ENCODE results near the gene NOL4L.
A peak's percentile ranks its signal among the peaks of the same experiment; 100 is the strongest.
"Not testable (repeated sequence)": the region's sequence is repeated elsewhere in the genome, so short reads cannot be mapped to it uniquely, and the experiment has no call there.

Gene NOL4L

DNA sequence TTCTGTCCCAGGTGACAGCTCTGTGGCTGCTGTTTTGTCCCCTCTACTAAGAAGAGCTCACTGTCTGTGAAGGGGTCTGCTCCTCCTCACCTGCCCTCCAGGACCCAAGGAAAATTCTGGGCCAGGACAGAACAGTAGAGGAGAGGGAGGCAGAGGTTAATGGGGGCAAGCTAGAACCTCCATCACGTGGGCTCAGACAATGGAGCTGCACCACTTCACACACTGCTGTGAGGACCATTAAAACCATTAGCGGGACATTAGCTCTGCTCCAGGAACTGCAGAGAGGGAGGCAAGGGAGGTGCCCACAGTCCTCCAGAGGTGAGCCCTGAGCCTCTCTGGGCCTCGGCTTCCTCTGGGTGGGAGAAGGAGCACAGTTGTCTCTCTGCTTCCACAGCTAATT is 78.4 kb downstream of the NOL4L start:
- DNase-seq: no peak

DNA sequence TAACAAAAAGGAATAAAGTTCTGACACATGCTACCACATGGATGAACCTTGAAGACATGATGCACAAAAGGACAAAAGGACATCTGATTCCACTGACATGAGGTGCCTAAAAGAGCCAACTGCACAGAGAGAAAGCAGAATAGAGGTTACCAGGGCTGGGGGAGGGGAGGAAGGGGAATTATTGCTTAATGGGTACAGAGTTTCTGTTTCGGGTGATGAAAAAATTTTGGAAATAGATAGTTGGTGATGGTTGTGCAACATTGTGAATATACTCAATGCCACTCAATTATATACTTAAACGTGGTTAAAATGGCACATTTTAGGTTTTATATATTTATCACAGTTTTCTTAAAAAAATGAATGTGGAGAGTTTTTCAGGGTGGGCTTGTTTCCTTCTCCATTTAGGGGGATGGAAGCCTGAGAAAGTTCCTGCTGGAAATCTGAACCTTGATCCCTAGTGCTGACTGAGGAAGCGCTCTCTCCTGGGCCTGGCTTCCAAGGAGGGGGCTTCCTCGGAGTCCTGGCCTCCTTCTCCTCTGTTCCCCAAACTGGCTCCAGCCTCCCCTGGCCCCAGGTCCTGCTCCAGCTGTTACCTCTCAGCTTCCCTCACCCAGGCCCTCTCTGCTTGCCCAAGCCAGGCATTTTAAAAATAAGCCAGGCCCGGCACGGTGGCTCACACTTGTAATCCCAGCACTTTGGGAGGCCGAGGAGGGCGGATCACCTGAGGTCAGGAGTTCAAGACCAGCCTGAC is 79.2 kb downstream of the NOL4L start:
- DNase-seq: no peak

DNA sequence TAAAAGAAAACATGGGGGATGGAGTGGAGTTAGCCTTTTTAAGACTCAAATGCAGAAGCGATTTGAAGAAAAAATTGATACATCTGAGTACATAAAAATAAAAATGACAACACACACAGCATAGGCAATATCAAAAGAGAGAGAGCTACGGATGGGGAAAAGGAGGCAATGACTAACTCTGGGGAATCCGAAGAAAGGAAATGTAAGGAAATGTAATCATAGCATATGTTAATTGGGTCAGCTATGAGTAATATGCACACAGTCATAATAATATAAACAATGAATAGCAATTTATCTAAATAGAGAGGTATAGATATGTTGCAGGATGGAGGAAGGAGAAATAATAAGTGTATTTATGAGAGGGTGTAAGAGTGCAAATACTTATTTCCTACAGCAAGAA is 83.4 kb downstream of the NOL4L start:
- no peak for DNase-seq

DNA sequence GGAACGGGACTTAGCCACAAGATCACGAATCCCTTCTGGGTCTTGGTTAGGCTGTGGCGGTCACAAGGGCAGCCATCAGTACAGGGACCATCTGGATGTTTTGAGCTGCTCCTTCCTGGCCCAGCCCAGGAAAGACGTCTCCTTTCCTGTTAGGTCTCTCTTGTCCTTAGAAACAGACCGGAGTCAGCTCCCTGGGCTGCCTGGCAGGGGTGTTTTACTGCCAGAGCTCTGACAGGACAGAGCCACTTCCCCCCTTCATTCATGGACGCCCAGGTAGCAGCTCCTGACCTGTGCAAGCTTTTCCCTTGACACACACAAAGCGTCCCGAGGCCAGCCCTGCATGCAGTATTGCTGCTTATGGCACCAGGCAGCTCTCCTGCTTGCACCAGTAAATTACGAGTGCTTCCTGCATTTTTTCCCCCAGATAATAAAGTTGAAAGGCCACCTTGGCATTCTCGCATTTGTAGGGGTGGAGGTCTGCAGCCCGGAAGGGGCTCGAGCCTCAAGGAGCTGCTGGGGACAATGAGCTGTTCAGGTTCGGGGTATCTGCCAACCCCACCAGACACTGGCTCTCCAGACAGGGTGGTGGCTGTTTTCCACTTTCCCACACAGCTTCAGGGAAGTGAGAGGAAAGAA is 87.4 kb downstream of the NOL4L start:
- no peak for DNase-seq

GRCh38 chr20:32496811-32497533 is 88.2 kb downstream of the NOL4L start:
- DNase-seq: no peak

- DNase-seq: no peak
Measured at GRCh38 chr20:32495949-32496348, 89.2 kb downstream of the NOL4L start.

DNA sequence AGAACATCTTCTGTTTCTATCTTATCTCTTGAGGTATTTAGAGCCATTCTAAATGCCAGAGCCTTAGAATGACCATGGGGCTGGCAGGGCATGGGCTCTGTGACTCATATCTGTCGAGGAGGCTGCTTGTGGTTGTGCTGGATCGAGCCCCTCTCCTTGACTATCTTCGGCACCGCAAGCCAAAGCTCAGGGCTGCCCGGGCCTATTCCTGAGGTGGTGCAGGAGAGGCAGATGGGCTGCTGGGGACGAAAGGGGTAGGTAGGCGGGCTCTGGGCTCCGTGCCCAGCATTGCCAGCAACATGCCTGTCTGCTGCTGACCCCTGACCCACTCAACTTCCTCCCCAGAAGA is 89.9 kb downstream of the NOL4L start:
- no peak for DNase-seq

GRCh38 chr20:32494483-32495216 is 90.5 kb downstream of the NOL4L start:
- no peak for DNase-seq

- DNase-seq: no peak
Measured at GRCh38 chr20:32493356-32493755, 91.8 kb downstream of the NOL4L start.

DNA sequence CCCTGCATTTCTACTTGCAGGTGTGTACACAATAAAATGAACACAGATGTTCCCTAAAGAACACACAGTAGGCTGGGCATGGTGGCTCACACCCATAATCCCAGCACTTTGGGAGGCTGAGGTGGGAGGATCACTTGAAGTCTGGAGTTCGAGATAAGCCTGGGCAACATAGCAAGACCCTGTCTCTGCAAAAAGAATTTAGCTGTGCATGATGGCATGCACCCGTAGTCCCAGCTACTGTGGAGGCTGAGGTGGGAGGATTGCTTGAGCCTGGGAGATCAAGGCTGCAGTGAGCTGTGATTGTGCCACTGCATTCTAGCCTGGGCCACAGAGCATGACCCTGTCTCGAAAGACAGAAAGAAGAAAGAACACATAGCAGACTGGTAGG is 93.4 kb downstream of the NOL4L start:
- not testable (repeated sequence) for DNase-seq

DNA sequence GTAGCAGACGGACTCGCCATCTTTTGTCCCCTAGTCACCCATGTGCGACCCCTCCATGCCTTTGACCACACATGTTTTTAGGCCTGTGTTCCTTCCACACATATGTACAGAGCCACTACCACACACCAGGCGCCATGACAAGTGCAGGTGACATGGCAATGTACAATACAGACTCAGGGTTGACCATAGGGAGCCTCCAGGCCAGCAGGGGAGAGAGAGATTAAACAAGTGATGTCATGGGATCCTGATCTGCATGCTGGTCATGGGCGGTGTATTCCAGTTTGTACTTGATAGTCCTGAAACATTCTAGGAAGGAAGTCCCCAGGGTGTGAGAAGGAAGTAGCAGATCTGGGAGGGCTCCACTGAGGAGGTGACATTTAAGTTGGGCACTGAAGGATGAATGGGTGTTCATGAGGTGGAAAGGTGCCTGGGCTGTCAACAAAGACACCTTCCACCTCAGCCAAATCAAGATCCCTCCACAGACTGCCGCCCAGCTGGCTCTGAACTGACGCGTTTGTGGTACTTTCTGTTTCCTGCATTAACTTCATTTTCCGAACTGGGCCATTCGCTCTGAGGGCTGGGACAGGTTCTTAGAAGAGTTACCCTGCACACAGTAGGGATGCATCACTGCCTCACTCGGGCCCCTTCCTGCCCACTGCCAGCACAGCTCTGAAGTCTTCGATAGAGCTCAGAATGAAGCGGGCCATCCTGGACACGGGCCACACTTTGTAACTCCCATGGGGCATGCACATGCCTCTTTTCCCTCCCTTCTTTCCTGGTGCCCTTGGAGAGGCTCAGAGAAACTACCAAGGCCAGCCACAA is 94.0 kb downstream of the NOL4L start:
- no peak for DNase-seq

- DNase-seq: no peak
Measured at GRCh38 chr20:32488066-32488838, 96.9 kb downstream of the NOL4L start.

DNA sequence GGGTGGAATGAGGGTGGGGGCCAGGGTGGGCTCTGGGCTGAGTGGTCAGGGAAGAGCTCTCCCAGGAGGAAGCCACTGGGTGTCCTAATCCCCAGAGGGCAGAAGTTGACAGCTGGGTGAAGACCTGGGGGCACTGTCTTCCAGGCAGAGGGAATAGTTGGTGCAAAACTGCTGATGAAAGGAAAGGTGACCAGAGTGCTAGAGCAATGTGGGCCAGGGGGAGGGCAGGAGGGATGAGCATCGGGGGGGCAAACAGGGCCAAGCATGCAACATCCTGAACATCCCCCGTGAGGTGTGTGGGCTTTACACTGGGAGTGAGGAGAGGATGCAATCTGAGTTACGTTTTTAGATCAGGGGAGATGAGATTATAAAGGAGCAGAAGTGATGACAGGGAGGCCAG is 97.8 kb downstream of the NOL4L start:
- no peak for DNase-seq

DNA sequence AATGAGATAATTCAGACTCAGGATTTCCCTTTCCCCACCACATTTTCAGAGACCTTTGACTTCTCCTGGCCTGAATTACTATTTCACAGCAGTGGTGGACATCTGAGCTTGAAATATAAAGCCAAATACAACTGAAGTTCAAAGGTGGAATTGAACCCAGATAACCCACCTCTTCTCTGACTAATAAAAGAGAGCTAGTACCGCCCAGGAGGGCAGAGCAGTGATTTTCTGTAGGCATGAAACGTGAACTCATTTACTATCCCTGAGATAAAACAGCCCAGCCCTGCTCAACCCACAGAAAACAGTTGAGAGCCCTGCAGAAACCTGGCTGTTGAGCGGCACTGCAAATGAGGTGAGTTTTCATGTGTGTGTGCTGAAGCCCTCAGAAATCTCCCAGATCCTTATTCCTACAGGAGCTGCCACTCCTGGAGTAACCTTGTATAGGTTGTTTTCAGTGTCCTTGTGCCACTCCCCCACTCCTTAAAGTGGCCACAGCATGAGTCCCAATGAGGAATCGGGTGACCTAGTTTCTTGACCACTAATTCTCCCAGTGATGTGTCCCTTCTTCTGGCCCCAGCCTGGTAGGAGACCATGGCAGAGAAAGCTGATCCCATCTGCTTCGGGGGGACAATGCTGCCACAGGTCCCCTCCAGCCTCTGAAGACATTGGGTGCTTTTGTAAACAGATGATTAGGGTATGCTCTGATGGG is 99.2 kb downstream of the NOL4L start:
- no peak for DNase-seq

DNA sequence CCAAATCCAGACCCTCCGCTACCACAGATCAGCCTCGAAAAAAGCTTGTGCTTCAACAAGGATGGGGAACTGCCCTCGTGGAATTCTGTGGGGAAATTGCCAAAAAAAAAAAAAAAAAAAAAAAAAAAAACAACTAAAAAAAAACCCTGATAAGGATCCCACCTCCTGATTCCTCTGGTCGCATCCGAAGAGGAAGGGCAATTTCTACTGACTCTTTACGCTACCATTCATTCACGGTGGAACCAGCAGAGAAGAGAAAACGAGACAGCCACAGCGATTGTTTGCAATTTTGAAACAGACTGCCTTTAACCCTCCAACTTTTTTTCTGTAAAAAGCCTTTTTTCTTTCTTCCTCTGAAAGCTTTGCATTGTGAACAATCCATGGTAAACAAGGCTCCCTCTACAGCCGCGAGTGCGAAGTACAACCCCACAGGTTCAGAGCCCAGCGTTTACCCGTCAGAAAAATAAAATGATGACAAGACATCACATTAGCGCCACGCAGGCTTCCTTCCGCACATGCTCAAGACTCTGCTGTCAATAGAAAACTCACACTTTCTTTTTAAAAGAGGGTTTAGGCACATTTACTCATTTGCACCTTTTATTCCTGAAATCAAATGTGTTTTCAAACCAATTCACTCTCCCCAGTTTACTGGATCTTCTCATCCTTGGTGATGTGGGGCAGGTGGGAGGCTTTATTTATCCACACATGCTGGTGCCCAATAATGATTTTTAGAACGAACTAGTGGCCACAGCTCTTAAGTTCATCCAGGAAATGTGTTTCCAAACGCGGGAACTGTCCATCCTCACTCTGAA is 100.0 kb downstream of the NOL4L start:
- DNase-seq: peak; percentile 71 to 85

- DNase-seq: peak; percentile 17 to 45
Measured at GRCh38 chr20:32484225-32484957, 100.7 kb downstream of the NOL4L start.

- DNase-seq: peak; percentile 56 to 67
Measured at GRCh38 chr20:32483351-32484224, 101.5 kb downstream of the NOL4L start.
